Measurements from ENCODE around the gene LRP3. TPM values are rescaled to one million over a fixed set of nuclear protein-coding genes. Genes with fewer than 3 reads are reported as not detected.

Gene LRP3
- total and polyA plus RNA-seq, 2 of the 13 experiments (the other 11 are each of a cell fraction or from before 2014, with no cell fraction given): 17.6 to 51.6 TPM

- no TSS peak for BruUV-seq (replicated peaks)
- no peaks in the 10 kb centered on the region for H3K27me3 ChIP-seq (ENCODE audit: control insufficient read depth in 1 of 2, insufficient read depth in 2 of 2, low read length in 2 of 2)
- H3K79me2 ChIP-seq (ENCODE audit: insufficient read depth, low read length): no peaks in the 10 kb centered on the region
- H3K4me2 ChIP-seq (ENCODE audit: low read depth, low read length): no peak overlapping the region
- 94% methylated on average over 18 of the region's 38 CpGs for WGBS (ENCODE audit: low lambda C conversion rate)
- ChIA-PET CTCF (ENCODE audit: low intra/inter-chr PET ratio, low total read pairs) (no interaction called here), POLR2A (no interaction called here)
- in situ Hi-C loops (cut with HindIII; ENCODE audit: extremely low pct_ligation_motif_present, low pct_unique_long_range_greater_than_20kb): no loop called here
- H3K9me3 ChIP-seq (ENCODE audit: low read length): no peaks in the 10 kb centered on the region
- no peak for FAIRE-seq
- no peaks in the 10 kb centered on the region for H4K20me1 ChIP-seq (ENCODE audit: insufficient read depth, low read length)
- intact Hi-C loops (cut with micrococcal nuclease; ENCODE audit: unreplicated experiment): no loop called here
- no peak for DNase-seq (ENCODE audit: low spot score)
- no peak overlapping the region for H3K27ac ChIP-seq (ENCODE audit: extremely low read length, insufficient read depth, low read length)
- H3K4me3 ChIP-seq (replicated peaks in 1 of 3; ENCODE audit: insufficient read depth in 1 of 3, low read depth in 2 of 3, low read length in 3 of 3): no peak overlapping the region
- no peak overlapping the region for H3K9ac ChIP-seq (ENCODE audit: insufficient read depth, low read depth, low read length)
- H2AFZ ChIP-seq (ENCODE audit: low read length): no peak overlapping the region
- no peaks in the 10 kb centered on the region for H3K4me1 ChIP-seq (ENCODE audit: insufficient read depth, low read length)
- H3K36me3 ChIP-seq (replicated peaks in 1 of 2; ENCODE audit: control insufficient read depth in 1 of 2, insufficient read depth in 2 of 2, low read length in 2 of 2): peaks cover 20 to 28% of the 10 kb centered on the region in 2 experiments
- ATAC-seq: no peak
- TF ChIP-seq JUND (CRISPR knock-in tag; IDR thresholded peaks at IDR 0.05): no peak
- TF ChIP-seq ZFP91 (CRISPR knock-in tag; IDR thresholded peaks at IDR 0.05; ENCODE audit: borderline replicate concordance): no peak
- TF ChIP-seq NCOA1 (CRISPR knock-in tag; IDR thresholded peaks at IDR 0.05): no peak
- TF ChIP-seq NR2F2 (IDR thresholded peaks at IDR 0.05; ENCODE audit: borderline replicate concordance, low read depth): no peak
- TF ChIP-seq ZNF256 (CRISPR knock-in tag; conservative IDR thresholded peaks at IDR 0.05): no peak
- no peak for TF ChIP-seq ZXDC (CRISPR knock-in tag; IDR thresholded peaks at IDR 0.05)
- no peak for TF ChIP-seq IKZF5 (CRISPR knock-in tag; IDR thresholded peaks at IDR 0.05)
- TF ChIP-seq ZNF230 (CRISPR knock-in tag; IDR thresholded peaks at IDR 0.05): no peak
- TF ChIP-seq IRX3 (CRISPR knock-in tag; IDR thresholded peaks at IDR 0.05; ENCODE audit: borderline replicate concordance, low read depth): no peak
- no peak for TF ChIP-seq KLF11 (CRISPR knock-in tag; IDR thresholded peaks at IDR 0.05)
- TF ChIP-seq ZNF232 (CRISPR knock-in tag; IDR thresholded peaks at IDR 0.05; ENCODE audit: borderline replicate concordance): no peak
- TF ChIP-seq BATF2 (CRISPR knock-in tag; IDR thresholded peaks at IDR 0.05): no peak
- no peak for TF ChIP-seq ARID3A (IDR thresholded peaks at IDR 0.05; ENCODE audit: low read depth, low read length)
- TF ChIP-seq ZNF558 (CRISPR knock-in tag; IDR thresholded peaks at IDR 0.05; ENCODE audit: borderline replicate concordance): no peak
- no peak for TF ChIP-seq PHF21A (CRISPR knock-in tag; IDR thresholded peaks at IDR 0.05)
- no peak for TF ChIP-seq PLRG1 (conservative IDR thresholded peaks at IDR 0.05)
- no peak for TF ChIP-seq ZNF557 (CRISPR knock-in tag; IDR thresholded peaks at IDR 0.05)
- no peak for TF ChIP-seq ZBTB7A (CRISPR knock-in tag; IDR thresholded peaks at IDR 0.05)
Measured at GRCh38 chr19:33206261-33207039, 12.3 kb downstream of the LRP3 start.
